CD4-positive, alpha-beta memory T cell (primary cell): Measurements from ENCODE around the gene SLC6A19. TPM values are rescaled to one million over a fixed set of nuclear protein-coding genes. Genes with fewer than 3 reads are reported as not detected.
"Not testable (repeated sequence)": the region's sequence is repeated elsewhere in the genome, so short reads cannot be mapped to it uniquely, and the experiment has no call there.

Source experiments
- CTCF ChIA-PET: fragments of 350-600 bp; sonication (Branson Sonifier 250); formaldehyde crosslinking; loops from one replicate; lab custom pipeline; 2021; ENCODE audit warnings: inconsistent platforms; ENCODE audit not compliant: partially characterized antibody; lab: Charles Lee
- POLR2A ChIA-PET: fragments of 350-600 bp; sonication (Branson Sonifier 250); formaldehyde crosslinking; loops from one replicate; lab custom pipeline; 2021; ENCODE audit not compliant: partially characterized antibody; lab: Charles Lee
- DNase-seq, 5 donors: peaks; one replicate each; pipeline versions ENCODE4 v3.0.0 to v3.0.0-alpha.2; 2020 to 2022; ENCODE audit warnings: mixed read lengths in 1 of 5
- H3K27ac ChIP-seq: one replicate; pipeline ENCODE4 v1.7.0; 2013; ENCODE audit warnings: low read depth, low read length
- H3K27me3 ChIP-seq: 2 replicates; pipeline ENCODE4 v1.7.0; 2013; ENCODE audit warnings: mild to moderate bottlenecking, low read length, moderate library complexity; ENCODE audit not compliant: insufficient read depth
- H3K36me3 ChIP-seq: 2 replicates; pipeline ENCODE4 v1.7.0; 2013; ENCODE audit warnings: mild to moderate bottlenecking, low read length, moderate library complexity; ENCODE audit not compliant: insufficient read depth
- H3K4me1 ChIP-seq: 2 replicates; pipeline ENCODE4 v1.7.0; 2013; ENCODE audit warnings: mild to moderate bottlenecking, low read length, moderate library complexity; ENCODE audit not compliant: insufficient read depth
- H3K4me3 ChIP-seq, 2 donors: one replicate each; pipeline ENCODE4 v1.7.0; 2013; ENCODE audit warnings: low read length in 2 of 2, mild to moderate bottlenecking in 1 of 2
- H3K9me3 ChIP-seq, 2 donors: one replicate each; pipeline ENCODE4 v1.7.0; 2013; ENCODE audit warnings: low read length in 2 of 2, control low read depth in 1 of 2; ENCODE audit not compliant: control insufficient read depth in 1 of 2
- H3K27ac Mint-ChIP-seq, 7 donors: one replicate each; pipeline ENCODE4 v1.8.0; 2020 to 2021; ENCODE audit warnings: mixed read lengths in 7 of 7, mild to moderate bottlenecking in 6 of 7, inconsistent platforms in 3 of 7, moderate library complexity in 3 of 7
- H3K27me3 Mint-ChIP-seq, 2 donors: one replicate each; pipeline ENCODE4 v1.8.0; 2020 to 2021; ENCODE audit warnings: mixed read lengths in 2 of 2
- H3K36me3 Mint-ChIP-seq, 2 donors: one replicate each; pipeline ENCODE4 v1.8.0; 2020 to 2021; ENCODE audit warnings: mixed read lengths in 2 of 2, inconsistent platforms in 1 of 2, mild to moderate bottlenecking in 1 of 2
- H3K4me1 Mint-ChIP-seq, 4 donors: one replicate each; pipeline ENCODE4 v1.8.0; 2020 to 2021; ENCODE audit warnings: mixed read lengths in 4 of 4, mild to moderate bottlenecking in 1 of 4
- H3K4me3 Mint-ChIP-seq, 8 donors: one replicate each; pipeline ENCODE4 v1.8.0; 2020 to 2021; ENCODE audit warnings: mixed read lengths in 8 of 8, mild to moderate bottlenecking in 7 of 8, moderate library complexity in 6 of 8, inconsistent platforms in 3 of 8
- H3K9me3 Mint-ChIP-seq, 8 donors: one replicate each; pipeline ENCODE4 v1.8.0; 2020 to 2021; ENCODE audit warnings: mixed read lengths in 8 of 8, mild to moderate bottlenecking in 5 of 8, inconsistent platforms in 3 of 8, moderate library complexity in 1 of 8
- intact Hi-C: fragments of 100-400 bp; cut with micrococcal nuclease; formaldehyde crosslinking; loops from one replicate; pipeline ENCODE4 v1.15.1; 2023
- polyA plus RNA-seq, 2 donors: library from polyadenylated mRNA; unstranded; fragments of 300-500 nt; fragmentation: Illumina TruSeq; gene quantifications; one replicate each; pipeline ENCODE4 v1.2.3, GENCODE V29; 2021
- total RNA-seq, 2 experiments: library from RNA; stranded (reverse); gene quantifications; one replicate each; pipeline ENCODE4 v1.2.3, GENCODE V29; 2021

Gene SLC6A19
- total and polyA plus RNA-seq, 4 experiments from 2014 or later, result not detected

GRCh38 chr5:1156754-1157460, 44.5 kb upstream of the SLC6A19 start:
- CTCF ChIA-PET, result no interaction called here

GRCh38 chr5:1157461-1157986, 43.9 kb upstream of the SLC6A19 start:
- H3K27me3 ChIP-seq, result peaks cover 16% of the 10 kb centered on the region
- H3K27ac ChIP-seq, intact Hi-C loops, CTCF ChIA-PET, H3K36me3 Mint-ChIP-seq, H3K4me1 ChIP-seq, POLR2A ChIA-PET, H3K9me3 Mint-ChIP-seq, DNase-seq, H3K4me3 ChIP-seq, H3K27ac Mint-ChIP-seq, H3K36me3 ChIP-seq, H3K9me3 ChIP-seq: not testable (repeated sequence)
- H3K4me1 Mint-ChIP-seq, result peaks cover 0 to 12% (median 2%) of the 10 kb centered on the region in 4 donors
- H3K27me3 Mint-ChIP-seq, result peaks cover 33 to 35% of the 10 kb centered on the region in 2 donors
- H3K4me3 Mint-ChIP-seq, result peak overlapping the region in 4 of 8 donors; percentile 33 to 68 (median 55)

More at GRCh38 chr5:1156754-1157460, 44.5 kb upstream of the SLC6A19 start:
- no peaks in the 10 kb centered on the region for H3K36me3 ChIP-seq
- no peak overlapping the region for H3K27ac Mint-ChIP-seq
- H3K4me3 ChIP-seq, result no peak overlapping the region
- H3K4me1 ChIP-seq, result peaks cover 7% of the 10 kb centered on the region
- no peak for DNase-seq
- peaks cover 0 to 12% (median 2%) of the 10 kb centered on the region in 4 donors for H3K4me1 Mint-ChIP-seq
- peak overlapping the region in 2 of 8 donors; percentile 17 to 68 for H3K4me3 Mint-ChIP-seq
- POLR2A ChIA-PET, result no interaction called here
- H3K36me3 Mint-ChIP-seq, result peaks cover 0 to 4% of the 10 kb centered on the region in 2 donors
- no peaks in the 10 kb centered on the region for H3K9me3 ChIP-seq
- intact Hi-C loops, result no loop called here
- peaks cover 18% of the 10 kb centered on the region for H3K27me3 ChIP-seq
- peaks cover 0 to 9% (median 5%) of the 10 kb centered on the region in 8 donors for H3K9me3 Mint-ChIP-seq
- no peak overlapping the region for H3K27ac ChIP-seq
- peaks cover 33 to 35% of the 10 kb centered on the region in 2 donors for H3K27me3 Mint-ChIP-seq

- Histone ChIP-seq H3K27me3 (peaks cover 15% of the 10 kb centered on the region), H3K36me3 (no peaks in the 10 kb centered on the region), H3K27ac (no peak overlapping the region), H3K4me1 (no peaks in the 10 kb centered on the region), H3K4me3 (no peak overlapping the region), H3K9me3 (no peaks in the 10 kb centered on the region)
- ChIA-PET POLR2A (no interaction called here), CTCF (no interaction called here)
- DNase-seq, result no peak
- Mint-ChIP-seq H3K4me1 (peaks cover 0 to 12% (median 2%) of the 10 kb centered on the region in 4 donors), H3K9me3 (peaks cover 0 to 9% (median 5%) of the 10 kb centered on the region in 8 donors), H3K36me3 (peaks cover 0 to 4% of the 10 kb centered on the region in 2 donors), H3K27ac (no peak overlapping the region), H3K4me3 (no peak overlapping the region), H3K27me3 (peaks cover 30 to 37% of the 10 kb centered on the region in 2 donors)
- intact Hi-C loops, result no loop called here
Measured at GRCh38 chr5:1158647-1159340, 42.6 kb upstream of the SLC6A19 start.

GRCh38 chr5:1159341-1159675, 42.1 kb upstream of the SLC6A19 start:
- Mint-ChIP-seq H3K27me3 (peaks cover 25 to 32% of the 10 kb centered on the region in 2 donors), H3K9me3 (peaks cover 0 to 9% (median 5%) of the 10 kb centered on the region in 8 donors), H3K4me3 (no peak overlapping the region), H3K27ac (no peak overlapping the region), H3K4me1 (peaks cover 0 to 9% (median 1%) of the 10 kb centered on the region in 4 donors), H3K36me3 (peaks cover 0 to 4% of the 10 kb centered on the region in 2 donors)
- DNase-seq, result no peak
- CTCF ChIA-PET, result no interaction called here
- intact Hi-C loops, result no loop called here
- Histone ChIP-seq H3K36me3 (no peaks in the 10 kb centered on the region), H3K9me3 (no peaks in the 10 kb centered on the region), H3K4me1 (no peaks in the 10 kb centered on the region), H3K4me3 (no peak overlapping the region), H3K27me3 (peaks cover 11% of the 10 kb centered on the region), H3K27ac (no peak overlapping the region)
- POLR2A ChIA-PET, result no interaction called here

GRCh38 chr5:1159774-1160406, 41.5 kb upstream of the SLC6A19 start:
- Histone ChIP-seq H3K27me3 (peaks cover 7% of the 10 kb centered on the region), H3K9me3 (no peaks in the 10 kb centered on the region), H3K36me3 (no peaks in the 10 kb centered on the region), H3K4me1 (no peaks in the 10 kb centered on the region), H3K4me3 (no peak overlapping the region), H3K27ac (no peak overlapping the region)
- POLR2A ChIA-PET, result no interaction called here
- Mint-ChIP-seq H3K36me3 (peaks cover 0 to 4% of the 10 kb centered on the region in 2 donors), H3K4me3 (peak overlapping the region in 1 of 8 donors; percentile 36), H3K27me3 (peaks cover 23 to 33% of the 10 kb centered on the region in 2 donors), H3K9me3 (peaks cover 0 to 9% (median 5%) of the 10 kb centered on the region in 8 donors), H3K4me1 (peaks cover 0 to 6% (median under 1%) of the 10 kb centered on the region in 4 donors), H3K27ac (no peak overlapping the region)
- CTCF ChIA-PET, result no interaction called here
- intact Hi-C loops, result no loop called here
- no peak for DNase-seq

- no peaks in the 10 kb centered on the region for H3K9me3 ChIP-seq
- H3K27ac ChIP-seq, result no peak overlapping the region
- DNase-seq, result no peak
- no peaks in the 10 kb centered on the region for H3K36me3 ChIP-seq
- H3K27me3 ChIP-seq, result peaks cover 7% of the 10 kb centered on the region
- peaks cover 0 to 4% of the 10 kb centered on the region in 2 donors for H3K36me3 Mint-ChIP-seq
- peaks cover 0 to 6% (median under 1%) of the 10 kb centered on the region in 4 donors for H3K4me1 Mint-ChIP-seq
- no peak overlapping the region for H3K27ac Mint-ChIP-seq
- CTCF ChIA-PET, result interaction anchor here (1.0 to 1.3 kb wide), 2 partner anchors 12 to 484 kb away, joined by 3 to 6 read pairs; no protein-coding TSS in a partner anchor
- H3K4me1 ChIP-seq, result no peaks in the 10 kb centered on the region
- POLR2A ChIA-PET, result no interaction called here
- no peak overlapping the region for H3K4me3 ChIP-seq
- intact Hi-C loops, result no loop called here
- peaks cover 0 to 9% (median 5%) of the 10 kb centered on the region in 8 donors for H3K9me3 Mint-ChIP-seq
- H3K27me3 Mint-ChIP-seq, result peaks cover 23 to 38% of the 10 kb centered on the region in 2 donors
- no peak overlapping the region for H3K4me3 Mint-ChIP-seq
Measured at GRCh38 chr5:1161108-1161832, 40.1 kb upstream of the SLC6A19 start.
